ENCODE data around the gene LCE3D.
A peak's percentile ranks its signal among the peaks of the same experiment; 100 is the strongest.

LCE3D gene

GRCh38 chr1:152535774-152536173, 44.5 kb downstream of the LCE3D start:
- no peak for DNase-seq
- TF ChIP-seq EZH2phosphoT487 (IDR thresholded peaks at IDR 0.05; ENCODE audit: low read length), result no peak
- no peak for TF ChIP-seq CTCF (IDR thresholded peaks at IDR 0.05; ENCODE audit: low read length)
- TF ChIP-seq EZH2 (optimal IDR thresholded peaks at IDR 0.05; ENCODE audit: low read depth, low read length), result no peak
- H3K9me3 ChIP-seq (replicated peaks; ENCODE audit: insufficient read depth, low read length), result no peaks in the 10 kb centered on the region
- H3F3A ChIP-seq (ENCODE audit: insufficient read depth, low read length), result no peaks in the 10 kb centered on the region
- no peaks in the 10 kb centered on the region for H3K9me2 ChIP-seq (replicated peaks; ENCODE audit: insufficient read depth, low read length)
- no peak overlapping the region for H3K9ac ChIP-seq (ENCODE audit: low read length)
- no peak overlapping the region for H3K27ac ChIP-seq (ENCODE audit: low read length)
- H4K20me1 ChIP-seq (ENCODE audit: insufficient read depth, low read length), result no peaks in the 10 kb centered on the region
- H3K36me3 ChIP-seq (replicated peaks; ENCODE audit: insufficient read depth, low read length), result no peaks in the 10 kb centered on the region
- H2AFZ ChIP-seq (ENCODE audit: low read length), result no peak overlapping the region
- H3K4me1 ChIP-seq (ENCODE audit: low read length), result no peaks in the 10 kb centered on the region
- H3K27me3 ChIP-seq (replicated peaks; ENCODE audit: insufficient read depth, low read length), result no peaks in the 10 kb centered on the region
- no peaks in the 10 kb centered on the region for H3K79me2 ChIP-seq (ENCODE audit: low read length)
- no peak overlapping the region for H3K4me3 ChIP-seq (ENCODE audit: low read length)
- no peak overlapping the region for H3K4me2 ChIP-seq (ENCODE audit: low read depth, low read length)

- TF ChIP-seq CTCF (IDR thresholded peaks at IDR 0.05; ENCODE audit: low read length) (peak; percentile 96), EZH2phosphoT487 (IDR thresholded peaks at IDR 0.05; ENCODE audit: low read length) (no peak), EZH2 (optimal IDR thresholded peaks at IDR 0.05; ENCODE audit: low read depth, low read length) (no peak)
- H2AFZ ChIP-seq (ENCODE audit: low read length), result no peak overlapping the region
- no peaks in the 10 kb centered on the region for H3K27me3 ChIP-seq (replicated peaks; ENCODE audit: insufficient read depth, low read length)
- peak; percentile 56 for DNase-seq
- H3K27ac ChIP-seq (ENCODE audit: low read length), result no peak overlapping the region
- no peaks in the 10 kb centered on the region for H3K9me2 ChIP-seq (replicated peaks; ENCODE audit: insufficient read depth, low read length)
- H3K4me2 ChIP-seq (ENCODE audit: low read depth, low read length), result no peak overlapping the region
- no peaks in the 10 kb centered on the region for H3K4me1 ChIP-seq (ENCODE audit: low read length)
- no peaks in the 10 kb centered on the region for H3K36me3 ChIP-seq (replicated peaks; ENCODE audit: insufficient read depth, low read length)
- no peaks in the 10 kb centered on the region for H3K79me2 ChIP-seq (ENCODE audit: low read length)
- no peaks in the 10 kb centered on the region for H4K20me1 ChIP-seq (ENCODE audit: insufficient read depth, low read length)
- no peak overlapping the region for H3K9ac ChIP-seq (ENCODE audit: low read length)
- H3K9me3 ChIP-seq (replicated peaks; ENCODE audit: insufficient read depth, low read length), result no peaks in the 10 kb centered on the region
- no peaks in the 10 kb centered on the region for H3F3A ChIP-seq (ENCODE audit: insufficient read depth, low read length)
- no peak overlapping the region for H3K4me3 ChIP-seq (ENCODE audit: low read length)
These were observed 46.9 kb downstream of the LCE3D start for GRCh38 chr1:152533327-152533938.

Data from MM.1S (cell line).